Erythroblast (primary cell): ENCODE results near the gene WRAP73.

Experiments
- GATA1 ChIP-seq: IDR thresholded peaks from 2 replicates; pipeline ENCODE4 v1.6.1; 2011; ENCODE audit warnings: low read depth, mild to moderate bottlenecking, control low read depth, low read length, moderate library complexity
- POLR2A ChIP-seq: IDR thresholded peaks from 2 replicates; pipeline ENCODE4 v1.6.1; 2011; ENCODE audit warnings: mild to moderate bottlenecking, low read length

- no peak for TF ChIP-seq POLR2A
- no peak for TF ChIP-seq GATA1
These were observed 59.7 kb downstream of the WRAP73 start for GRCh38 chr1:3590139-3590763.
